ENCODE results near the gene LARGE1. TPM values are rescaled to one million over a fixed set of nuclear protein-coding genes. Genes with fewer than 3 reads are reported as not detected.

LARGE1 gene
- total and polyA plus RNA-seq, 2 of the 13 experiments (the other 11 are each of a cell fraction or from before 2014, with no cell fraction given), result 8.4 to 11.0 TPM

GRCh38 chr22:33352768-33353167, 567.5 kb downstream of the LARGE1 start:
- in situ Hi-C loops (cut with HindIII; ENCODE audit: extremely low pct_ligation_motif_present, low pct_unique_long_range_greater_than_20kb) (no loop called here), intact Hi-C loops (cut with micrococcal nuclease; ENCODE audit: unreplicated experiment) (no loop called here)
- H3K79me2 ChIP-seq (ENCODE audit: insufficient read depth, low read length), result no peaks in the 10 kb centered on the region
- TF ChIP-seq MAFK (conservative IDR thresholded peaks at IDR 0.05 in 1 of 2, IDR thresholded peaks at IDR 0.05 in 1 of 2; ENCODE audit: low read length in 2 of 2), result peak; percentile 16 to 71; a peak in 3 of 4 replicates
- peak; percentile 60 for TF ChIP-seq MAFF (IDR thresholded peaks at IDR 0.05; ENCODE audit: low read depth, low read length)
- TF ChIP-seq REPIN1 (CRISPR knock-in tag; IDR thresholded peaks at IDR 0.05; ENCODE audit: borderline replicate concordance, low read depth), result no peak
- no peak for TF ChIP-seq TFE3 (CRISPR knock-in tag; IDR thresholded peaks at IDR 0.05)
- 86% methylated on average over 1 of the region's 1 CpG for WGBS (ENCODE audit: low lambda C conversion rate)
- no peak overlapping the region for H3K4me3 ChIP-seq (replicated peaks in 1 of 3; ENCODE audit: insufficient read depth in 1 of 3, low read depth in 2 of 3, low read length in 3 of 3)
- no peak overlapping the region for H3K4me2 ChIP-seq (ENCODE audit: low read depth, low read length)
- no TSS peak for BruUV-seq (replicated peaks)
- H3K36me3 ChIP-seq (replicated peaks in 1 of 2; ENCODE audit: control insufficient read depth in 1 of 2, insufficient read depth in 2 of 2, low read length in 2 of 2), result peaks cover 0 to 1% of the 10 kb centered on the region in 2 experiments; a peak in 1 of 5 replicates
- H3K9ac ChIP-seq (ENCODE audit: insufficient read depth, low read depth, low read length), result no peak overlapping the region
- no peak overlapping the region for H2AFZ ChIP-seq (ENCODE audit: low read length)
- H4K20me1 ChIP-seq (ENCODE audit: insufficient read depth, low read length), result no peaks in the 10 kb centered on the region
- H3K4me1 ChIP-seq (ENCODE audit: insufficient read depth, low read length), result peaks cover 20% of the 10 kb centered on the region
- POLR2A ChIA-PET, result no interaction called here
- CTCF ChIA-PET (ENCODE audit: low intra/inter-chr PET ratio, low total read pairs), result no interaction called here
- no peak overlapping the region for H3K27ac ChIP-seq (ENCODE audit: extremely low read length, insufficient read depth, low read length)
- FAIRE-seq (no peak), ATAC-seq (no peak), DNase-seq (ENCODE audit: low spot score) (no peak)
- H3K27me3 ChIP-seq (ENCODE audit: control insufficient read depth in 1 of 2, insufficient read depth in 2 of 2, low read length in 2 of 2), result no peaks in the 10 kb centered on the region
- H3K9me3 ChIP-seq (ENCODE audit: low read length), result no peaks in the 10 kb centered on the region

DNA sequence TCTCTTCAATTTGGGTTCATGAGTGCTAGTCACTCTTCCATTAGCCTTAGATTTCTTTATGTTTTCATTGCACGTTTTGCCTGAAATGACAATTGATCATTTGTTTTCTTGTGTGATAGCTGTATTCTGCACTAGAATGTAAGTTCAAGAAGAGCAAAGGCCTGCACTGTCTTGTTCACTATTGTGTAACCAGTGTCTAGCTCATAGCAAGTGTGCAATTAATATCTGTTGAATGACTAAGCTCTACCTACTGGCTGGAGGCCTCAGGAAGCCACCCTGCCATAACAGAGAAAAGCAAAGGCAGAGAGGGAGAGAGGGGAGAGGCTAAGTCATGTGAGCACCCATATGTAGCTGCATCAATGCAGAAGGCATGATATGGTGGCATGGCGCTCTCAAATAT, 569.3 kb downstream of the LARGE1 start:
- ChIA-PET CTCF (ENCODE audit: low intra/inter-chr PET ratio, low total read pairs) (no interaction called here), POLR2A (no interaction called here)
- intact Hi-C loops (cut with micrococcal nuclease; ENCODE audit: unreplicated experiment) (no loop called here), in situ Hi-C loops (cut with HindIII; ENCODE audit: extremely low pct_ligation_motif_present, low pct_unique_long_range_greater_than_20kb) (no loop called here)
- H3K9ac ChIP-seq (ENCODE audit: insufficient read depth, low read depth, low read length), result no peak overlapping the region
- no peaks in the 10 kb centered on the region for H3K27me3 ChIP-seq (ENCODE audit: control insufficient read depth in 1 of 2, insufficient read depth in 2 of 2, low read length in 2 of 2)
- H3K36me3 ChIP-seq (replicated peaks in 1 of 2; ENCODE audit: control insufficient read depth in 1 of 2, insufficient read depth in 2 of 2, low read length in 2 of 2), result peaks cover 0 to 1% of the 10 kb centered on the region in 2 experiments; a peak in 1 of 5 replicates
- no peaks in the 10 kb centered on the region for H3K9me3 ChIP-seq (ENCODE audit: low read length)
- no peak overlapping the region for H3K4me2 ChIP-seq (ENCODE audit: low read depth, low read length)
- no peak for FAIRE-seq
- H3K27ac ChIP-seq (ENCODE audit: extremely low read length, insufficient read depth, low read length), result no peak overlapping the region
- H3K4me3 ChIP-seq (replicated peaks in 1 of 3; ENCODE audit: insufficient read depth in 1 of 3, low read depth in 2 of 3, low read length in 3 of 3), result no peak overlapping the region
- no peaks in the 10 kb centered on the region for H3K79me2 ChIP-seq (ENCODE audit: insufficient read depth, low read length)
- peaks cover 20% of the 10 kb centered on the region for H3K4me1 ChIP-seq (ENCODE audit: insufficient read depth, low read length)
- WGBS (ENCODE audit: low lambda C conversion rate), result 94% methylated on average over 2 of the region's 2 CpGs
- ATAC-seq, result no peak
- no peak for DNase-seq (ENCODE audit: low spot score)
- BruUV-seq (replicated peaks), result no TSS peak
- TF ChIP-seq ZNF225 (CRISPR knock-in tag; IDR thresholded peaks at IDR 0.05) (no peak), CEBPB (IDR thresholded peaks at IDR 0.05; ENCODE audit: borderline replicate concordance, low read depth, low read length) (peak; percentile 27; the same call in 1 of the 2 replicates), U2AF2 (IDR thresholded peaks at IDR 0.05; ENCODE audit: low read depth, low read length) (no peak), SRY (CRISPR knock-in tag; IDR thresholded peaks at IDR 0.05) (no peak)
- H2AFZ ChIP-seq (ENCODE audit: low read length), result no peak overlapping the region
- no peaks in the 10 kb centered on the region for H4K20me1 ChIP-seq (ENCODE audit: insufficient read depth, low read length)
